Measurements from ENCODE around the gene TMEM217. TPM values are rescaled to one million over a fixed set of nuclear protein-coding genes. Genes with fewer than 3 reads are reported as not detected.

TMEM217 gene
- total RNA-seq, 4 donors from 2014 or later, result 0.41 to 1.4 (median 1.1) TPM; not detected in 1

- Histone ChIP-seq H3K27ac (no peak overlapping the region), H3K9me3 (no peaks in the 10 kb centered on the region), H3K4me3 (no peak overlapping the region), H3K4me1 (peaks cover 6 to 15% (median 14%) of the 10 kb centered on the region in 4 donors), H3K27me3 (no peaks in the 10 kb centered on the region), H3K36me3 (no peaks in the 10 kb centered on the region)
- in situ Hi-C loops (cut with MboI; ENCODE audit: low pct_ligation_motif_present in 1 of 4, low pct_unique_long_range_greater_than_20kb in 1 of 4, low sequenced_read_pairs in 3 of 4), result no loop called here
- TF ChIP-seq CTCF (IDR thresholded peaks at IDR 0.05) (no peak), POLR2A (IDR thresholded peaks at IDR 0.05) (no peak), EP300 (IDR thresholded peaks at IDR 0.05; ENCODE audit: low read depth) (no peak), POLR2AphosphoS5 (IDR thresholded peaks at IDR 0.05) (no peak)
- intact Hi-C loops (cut with DNase I; ENCODE audit: low total_unique reads), result no loop called here
- no peak for DNase-seq
- 81 to 93% methylated on average over 4 to 8 of the region's 8 CpGs for WGBS, 2 donors (ENCODE audit: low coverage in 1 of 2)
Measured at GRCh38 chr6:37262446-37263026, 4.6 kb upstream of the TMEM217 start.

GRCh38 chr6:37261198-37261597 lies 3.3 kb upstream of the TMEM217 start:
- peaks cover 6 to 24% (median 19%) of the 10 kb centered on the region in 4 donors for H3K4me1 ChIP-seq
- TF ChIP-seq POLR2AphosphoS5 (IDR thresholded peaks at IDR 0.05), result no peak
- no peak for TF ChIP-seq EP300 (IDR thresholded peaks at IDR 0.05; ENCODE audit: low read depth)
- TF ChIP-seq POLR2A (IDR thresholded peaks at IDR 0.05), result no peak
- TF ChIP-seq CTCF (IDR thresholded peaks at IDR 0.05), result no peak
- no peak overlapping the region for H3K27ac ChIP-seq
- 83 to 92% methylated on average over 4 to 5 of the region's 5 CpGs for WGBS, 2 donors (ENCODE audit: low coverage in 1 of 2)
- no peaks in the 10 kb centered on the region for H3K9me3 ChIP-seq
- no peak for DNase-seq
- no peak overlapping the region for H3K4me3 ChIP-seq
- intact Hi-C loops (cut with DNase I; ENCODE audit: low total_unique reads) (no loop called here), in situ Hi-C loops (cut with MboI; ENCODE audit: low pct_ligation_motif_present in 1 of 4, low pct_unique_long_range_greater_than_20kb in 1 of 4, low sequenced_read_pairs in 3 of 4) (no loop called here)
- H3K36me3 ChIP-seq, result no peaks in the 10 kb centered on the region
- no peaks in the 10 kb centered on the region for H3K27me3 ChIP-seq

GRCh38 chr6:37260444-37260843 lies 2.5 kb upstream of the TMEM217 start:
- no peak for DNase-seq
- no peaks in the 10 kb centered on the region for H3K27me3 ChIP-seq
- H3K27ac ChIP-seq, result no peak overlapping the region
- no peaks in the 10 kb centered on the region for H3K9me3 ChIP-seq
- no peak for TF ChIP-seq EP300 (IDR thresholded peaks at IDR 0.05; ENCODE audit: low read depth)
- TF ChIP-seq POLR2A (IDR thresholded peaks at IDR 0.05), result no peak
- intact Hi-C loops (cut with DNase I; ENCODE audit: low total_unique reads), result no loop called here
- H3K4me1 ChIP-seq, result peaks cover 6 to 24% (median 19%) of the 10 kb centered on the region in 4 donors
- H3K36me3 ChIP-seq, result no peaks in the 10 kb centered on the region
- H3K4me3 ChIP-seq, result no peak overlapping the region
- in situ Hi-C loops (cut with MboI; ENCODE audit: low pct_ligation_motif_present in 1 of 4, low pct_unique_long_range_greater_than_20kb in 1 of 4, low sequenced_read_pairs in 3 of 4), result no loop called here
- 100% methylated on average over 1 of the region's 1 CpG for WGBS, 2 donors (ENCODE audit: low coverage in 1 of 2)

- in situ Hi-C loops (cut with MboI; ENCODE audit: low pct_ligation_motif_present in 1 of 4, low pct_unique_long_range_greater_than_20kb in 1 of 4, low sequenced_read_pairs in 3 of 4), result no loop called here
- Histone ChIP-seq H3K27ac (no peak overlapping the region), H3K4me1 (peaks cover 6 to 24% (median 19%) of the 10 kb centered on the region in 4 donors), H3K9me3 (no peaks in the 10 kb centered on the region), H3K27me3 (no peaks in the 10 kb centered on the region), H3K4me3 (no peak overlapping the region), H3K36me3 (no peaks in the 10 kb centered on the region)
- no peak for TF ChIP-seq POLR2A (IDR thresholded peaks at IDR 0.05)
- TF ChIP-seq CTCF (IDR thresholded peaks at IDR 0.05), result no peak
- TF ChIP-seq POLR2AphosphoS5 (IDR thresholded peaks at IDR 0.05), result no peak
- no peak for TF ChIP-seq EP300 (IDR thresholded peaks at IDR 0.05; ENCODE audit: low read depth)
- DNase-seq, result no peak
- WGBS, 2 donors (ENCODE audit: low coverage in 1 of 2), result 68 to 70% methylated on average over 2 of the region's 2 CpGs
- intact Hi-C loops (cut with DNase I; ENCODE audit: low total_unique reads), result no loop called here
Measured at GRCh38 chr6:37260040-37260439, 2.1 kb upstream of the TMEM217 start.

GRCh38 chr6:37259191-37259590 lies 1.2 kb upstream of the TMEM217 start:
- Histone ChIP-seq H3K4me1 (peaks cover 6 to 24% (median 19%) of the 10 kb centered on the region in 4 donors), H3K27me3 (no peaks in the 10 kb centered on the region), H3K4me3 (peak overlapping the region in 1 of 4 donors; percentile 81), H3K27ac (no peak overlapping the region), H3K36me3 (no peaks in the 10 kb centered on the region), H3K9me3 (no peaks in the 10 kb centered on the region)
- no peak for TF ChIP-seq POLR2AphosphoS5 (IDR thresholded peaks at IDR 0.05)
- no peak for TF ChIP-seq CTCF (IDR thresholded peaks at IDR 0.05)
- no peak for TF ChIP-seq POLR2A (IDR thresholded peaks at IDR 0.05)
- no peak for TF ChIP-seq EP300 (IDR thresholded peaks at IDR 0.05; ENCODE audit: low read depth)
- in situ Hi-C loops (cut with MboI; ENCODE audit: low pct_ligation_motif_present in 1 of 4, low pct_unique_long_range_greater_than_20kb in 1 of 4, low sequenced_read_pairs in 3 of 4) (no loop called here), intact Hi-C loops (cut with DNase I; ENCODE audit: low total_unique reads) (no loop called here)
- WGBS, 2 donors (ENCODE audit: low coverage in 1 of 2), result 36 to 50% methylated on average over 2 of the region's 2 CpGs
- DNase-seq, result no peak
